GM18520 (cell line): ENCODE results near the gene PRKCZ.

ENCODE experiments used
- ATAC-seq: cut with Tn5 transposase; IDR thresholded peaks from one replicate; pipeline ENCODE4 v1.9.1; 2021; ENCODE audit not compliant: unreplicated experiment

Gene PRKCZ

DNA sequence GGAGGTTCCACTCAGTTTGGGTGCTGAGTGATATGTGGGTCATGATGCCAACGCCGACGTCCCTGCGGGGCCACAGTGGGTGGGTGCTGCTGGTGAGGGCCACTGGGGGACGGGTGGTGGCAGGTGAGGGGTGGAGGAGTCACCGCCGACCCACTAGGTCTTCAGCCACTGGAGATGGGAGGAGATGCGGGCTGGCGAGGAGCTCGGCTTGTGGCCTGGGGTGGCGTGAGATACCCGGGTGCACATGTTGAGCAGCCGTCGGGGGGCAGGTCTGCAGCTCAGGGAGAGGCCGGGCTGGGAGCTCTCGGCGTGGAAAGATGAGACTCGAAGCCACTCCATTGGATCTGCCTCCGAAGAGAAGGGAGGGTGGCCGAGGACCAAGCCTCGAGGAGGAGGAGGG is 103.8 kb downstream of the PRKCZ start:
- ATAC-seq = no peak

DNA sequence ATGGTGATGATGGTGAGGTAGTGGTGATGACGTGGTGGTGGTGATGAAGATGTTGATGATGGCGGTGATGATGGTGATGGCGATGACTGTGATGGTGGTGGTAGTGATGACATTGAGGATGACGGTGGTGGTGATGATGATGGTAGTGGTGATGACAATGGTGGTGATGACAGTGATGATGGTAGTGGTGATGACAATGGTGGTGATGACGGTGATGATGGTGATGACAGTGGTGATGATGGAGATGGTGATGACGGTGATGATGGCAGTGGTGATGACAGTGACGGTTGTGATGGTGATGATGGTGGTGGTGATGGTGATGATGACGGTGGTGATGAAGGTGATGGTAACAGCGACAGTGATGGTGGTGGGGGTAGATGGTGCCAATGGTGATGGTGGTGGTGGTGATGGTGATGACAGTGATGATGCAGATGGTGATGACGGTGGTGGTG is 105.0 kb downstream of the PRKCZ start:
- ATAC-seq = no peak

DNA sequence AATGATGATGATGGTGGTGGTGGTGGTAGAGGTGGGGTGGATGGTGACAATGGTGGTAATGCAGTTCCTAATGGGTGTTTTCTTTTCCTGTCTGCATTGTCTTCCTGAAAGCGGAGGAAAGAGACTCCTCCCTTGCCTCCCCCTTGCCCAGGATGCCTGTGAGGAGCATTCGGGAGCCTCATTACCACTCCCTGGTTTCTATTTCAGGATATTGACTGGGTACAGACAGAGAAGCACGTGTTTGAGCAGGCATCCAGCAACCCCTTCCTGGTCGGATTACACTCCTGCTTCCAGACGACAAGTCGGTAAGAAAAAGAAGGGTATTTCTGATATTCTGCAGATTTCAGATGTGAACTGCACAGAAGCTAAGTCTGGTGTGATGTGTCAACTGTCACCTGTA is 105.6 kb downstream of the PRKCZ start:
- ATAC-seq = no peak

DNA sequence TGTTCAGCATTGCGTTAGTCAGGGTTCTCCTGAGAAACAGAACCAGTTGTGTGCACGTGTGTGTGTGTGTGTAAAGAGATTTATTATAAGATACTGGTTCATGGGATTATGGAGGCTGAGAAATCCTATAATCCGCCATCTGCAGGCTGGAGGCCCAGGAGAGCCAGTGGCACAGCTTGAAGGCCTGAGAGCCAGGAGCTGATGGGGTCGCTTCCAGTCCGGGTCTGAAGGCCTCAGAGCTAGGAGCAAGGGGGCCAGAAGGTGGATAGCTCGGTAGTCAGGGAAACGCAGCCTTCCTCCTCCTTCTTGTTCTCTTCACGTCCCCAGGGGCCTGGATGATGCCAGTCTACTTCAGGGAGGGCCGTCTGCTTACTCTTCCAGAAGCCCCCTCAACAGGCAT is 106.7 kb downstream of the PRKCZ start:
- ATAC-seq = no peak

DNA sequence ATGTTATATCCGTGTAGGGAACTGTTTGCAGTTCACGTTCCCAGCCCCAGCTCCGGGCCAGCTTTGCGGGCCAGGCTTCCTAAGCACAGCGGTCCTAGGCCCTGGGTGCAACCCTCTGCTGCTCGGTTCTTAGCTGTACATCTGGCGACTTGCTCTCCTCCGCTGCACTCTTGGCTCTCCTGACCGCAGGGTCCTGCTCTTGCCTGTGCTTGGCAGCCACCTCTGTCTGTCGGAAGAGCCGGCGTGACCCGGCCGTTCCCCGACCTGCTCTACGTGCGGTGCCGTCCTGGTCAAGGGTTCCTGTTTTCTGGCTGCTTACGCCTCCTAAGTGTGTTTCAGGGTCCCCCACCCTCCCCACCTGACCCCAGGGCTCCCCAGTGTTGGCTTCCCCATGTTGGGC is 107.6 kb downstream of the PRKCZ start:
- no peak for ATAC-seq

DNA sequence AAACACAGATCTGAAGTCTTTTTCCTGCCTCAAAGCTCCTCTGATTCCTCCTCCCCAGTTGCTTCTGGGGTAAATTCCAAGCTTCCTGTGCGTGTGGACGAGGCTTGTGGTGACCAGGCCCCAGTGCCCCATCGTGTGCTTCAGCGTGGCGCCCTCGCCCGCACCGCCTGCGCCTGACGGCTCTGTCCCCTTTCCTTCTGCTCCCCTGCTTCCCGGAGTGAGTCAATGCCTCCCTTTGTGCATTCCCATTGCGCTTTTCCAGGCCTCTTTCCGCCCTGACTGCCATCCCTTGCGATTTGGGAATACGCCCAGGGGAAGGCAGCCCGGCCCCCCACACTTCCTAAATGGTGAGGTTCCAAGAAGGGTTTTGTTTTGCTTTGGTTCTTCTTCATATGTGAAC is 108.1 kb downstream of the PRKCZ start:
- no peak for ATAC-seq

DNA sequence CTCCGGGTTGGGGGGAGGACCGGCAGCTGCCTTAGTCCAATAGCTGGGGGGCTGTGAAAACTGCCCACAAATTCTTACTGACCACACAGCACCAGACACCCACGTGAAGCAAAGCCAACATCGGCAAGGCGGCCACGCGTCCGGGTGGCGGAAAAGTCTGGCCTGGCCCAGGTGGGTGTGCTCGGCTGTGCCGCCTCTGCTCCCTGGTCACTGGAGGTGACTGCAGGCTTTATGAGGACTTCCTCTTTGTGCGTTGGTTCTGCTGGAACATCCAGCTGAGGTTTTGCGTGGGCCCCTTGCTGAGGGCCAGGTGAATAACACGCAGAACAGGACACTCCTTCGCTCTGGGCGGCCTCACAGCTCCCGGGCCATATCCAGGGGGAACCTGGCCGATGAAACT is 108.9 kb downstream of the PRKCZ start:
- ATAC-seq = no peak

DNA sequence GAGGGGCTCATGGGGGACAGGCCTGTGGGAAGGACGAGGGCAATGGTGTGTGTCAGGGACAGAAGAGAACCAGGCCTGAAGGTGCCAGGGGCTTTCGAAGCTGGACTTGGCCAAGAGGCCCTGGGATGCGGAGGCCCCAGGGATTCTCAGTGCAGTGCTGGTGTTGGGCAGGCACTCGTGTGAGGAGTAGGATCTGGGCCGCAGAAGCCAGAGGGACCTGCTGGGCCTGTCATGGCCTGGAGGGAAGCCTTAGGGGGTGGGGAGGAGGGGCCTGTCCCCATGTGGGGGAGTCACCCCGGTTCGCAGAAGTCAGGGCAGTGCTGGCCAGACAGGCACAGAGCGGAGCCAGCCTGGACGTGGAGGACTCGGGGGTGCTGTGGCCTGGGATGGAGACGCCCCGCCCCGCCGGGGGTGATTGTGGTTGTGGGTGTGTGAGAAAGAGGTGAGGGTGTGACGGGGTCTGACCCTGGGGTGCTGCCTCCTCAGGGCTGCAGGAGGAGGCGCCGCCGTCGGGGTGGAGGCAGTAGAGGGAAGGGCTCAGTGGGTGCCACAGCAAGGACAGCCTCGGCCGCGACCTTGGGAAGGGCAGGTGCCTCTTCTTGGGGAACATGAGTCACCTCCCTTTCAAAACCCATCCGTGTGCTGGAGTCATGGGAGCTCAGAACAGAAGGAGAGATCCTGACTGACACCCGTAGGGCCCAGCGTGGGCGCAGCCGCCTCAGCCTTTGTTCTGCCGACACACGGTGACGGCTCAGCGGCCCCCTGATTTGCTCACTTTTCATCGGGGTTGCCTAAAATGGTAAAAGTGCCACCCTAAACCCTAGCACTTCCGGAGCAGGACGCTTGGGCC is 110.5 kb downstream of the PRKCZ start:
- no peak for ATAC-seq

DNA sequence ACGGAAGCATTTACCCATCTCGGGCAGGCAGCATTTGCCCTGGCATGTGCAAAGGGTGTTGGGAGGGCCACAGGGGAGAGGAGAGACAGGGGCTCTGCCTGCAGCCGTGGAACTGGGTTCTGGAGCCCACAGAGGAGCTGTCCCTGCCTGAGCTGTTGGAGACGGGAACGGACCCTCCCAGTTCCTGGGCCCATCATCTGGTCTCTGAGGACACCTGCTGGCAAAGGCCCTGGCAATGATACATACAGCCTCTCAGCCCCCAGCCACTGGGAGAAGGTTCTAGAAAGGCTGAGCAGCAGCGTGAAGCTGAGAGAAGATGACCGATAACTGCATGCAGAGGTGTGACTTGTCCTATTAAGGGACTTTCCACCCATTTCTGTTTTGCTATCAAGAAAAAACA is 113.0 kb downstream of the PRKCZ start:
- ATAC-seq = no peak

DNA sequence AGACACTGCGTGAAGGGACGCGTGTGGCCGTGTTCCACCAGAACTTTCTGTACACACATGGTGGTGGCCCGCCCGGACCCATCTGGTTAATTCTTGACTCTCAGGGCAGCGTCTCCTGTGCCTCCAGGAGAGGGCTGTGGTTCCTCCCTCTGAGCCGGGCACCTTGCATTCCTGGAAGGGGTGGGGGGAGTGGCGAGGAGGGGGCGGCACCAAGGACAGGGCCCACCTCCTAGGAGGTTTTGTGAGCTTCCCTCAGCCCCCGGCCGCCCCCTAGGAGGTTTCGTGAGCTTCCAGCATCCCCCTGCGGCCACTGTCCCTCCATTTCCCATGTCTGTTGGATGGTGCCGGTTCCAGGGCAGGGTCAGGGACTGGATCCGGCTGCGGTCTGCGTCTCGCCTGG is 115.4 kb downstream of the PRKCZ start:
- ATAC-seq = no peak

DNA sequence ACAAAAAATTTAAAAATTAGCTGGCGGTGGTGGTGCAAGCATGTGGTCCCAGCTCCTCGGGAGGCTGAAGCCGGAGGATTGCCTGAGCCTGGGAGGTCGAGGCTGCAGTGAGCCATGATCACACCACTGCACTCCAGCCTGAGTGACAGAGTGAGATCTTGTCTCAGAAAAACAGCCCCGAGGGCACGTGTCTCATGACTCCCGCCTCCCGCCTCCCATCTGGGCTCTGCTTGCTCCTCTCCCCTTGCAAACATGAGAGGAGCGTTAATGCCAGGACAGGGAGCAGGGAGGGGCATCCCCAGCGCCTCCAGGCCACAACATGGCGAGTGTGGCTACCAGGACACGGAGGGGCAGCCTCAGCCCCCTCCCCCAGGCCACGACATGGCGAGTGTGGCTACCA is 116.0 kb downstream of the PRKCZ start:
- ATAC-seq = no peak

DNA sequence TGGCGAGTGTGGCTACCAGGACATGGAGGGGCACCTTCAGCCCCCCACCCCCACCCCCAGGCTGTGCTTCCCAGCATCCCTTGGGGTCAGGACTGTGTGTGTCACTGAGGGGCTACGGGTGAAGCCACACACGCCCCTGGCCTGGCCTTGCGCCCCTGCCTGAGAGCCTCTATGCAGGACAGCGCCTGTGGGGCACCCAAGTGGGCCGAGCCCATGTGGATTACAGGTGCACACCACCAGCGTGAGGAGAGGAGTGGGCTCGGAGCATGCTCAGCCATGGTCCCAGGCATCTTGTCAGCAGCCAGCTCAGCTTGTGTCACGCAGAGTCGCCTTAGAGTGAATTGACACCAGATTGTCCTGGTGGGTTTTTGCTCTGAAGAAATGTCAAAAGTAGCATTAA is 116.5 kb downstream of the PRKCZ start:
- no peak for ATAC-seq

DNA sequence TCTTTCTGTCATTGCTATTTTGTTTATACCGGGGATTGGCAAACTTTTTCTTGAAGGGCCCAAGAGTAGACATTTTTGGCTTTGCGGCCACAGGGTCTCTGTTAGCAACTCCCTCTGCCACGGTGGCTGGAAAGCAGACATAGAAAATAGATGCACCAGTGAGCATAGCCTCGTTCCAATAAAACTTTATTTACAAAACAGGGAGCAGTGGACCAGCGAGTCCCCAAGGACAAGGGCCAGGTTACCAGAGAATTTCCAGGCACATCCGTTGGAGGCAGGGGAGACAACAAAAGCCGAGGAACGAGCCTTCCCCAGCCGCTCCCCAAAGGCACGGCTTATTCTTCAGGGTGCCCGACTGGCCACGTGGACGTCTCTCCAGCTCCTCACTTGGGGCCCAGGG is 117.9 kb downstream of the PRKCZ start:
- ATAC-seq = no peak

DNA sequence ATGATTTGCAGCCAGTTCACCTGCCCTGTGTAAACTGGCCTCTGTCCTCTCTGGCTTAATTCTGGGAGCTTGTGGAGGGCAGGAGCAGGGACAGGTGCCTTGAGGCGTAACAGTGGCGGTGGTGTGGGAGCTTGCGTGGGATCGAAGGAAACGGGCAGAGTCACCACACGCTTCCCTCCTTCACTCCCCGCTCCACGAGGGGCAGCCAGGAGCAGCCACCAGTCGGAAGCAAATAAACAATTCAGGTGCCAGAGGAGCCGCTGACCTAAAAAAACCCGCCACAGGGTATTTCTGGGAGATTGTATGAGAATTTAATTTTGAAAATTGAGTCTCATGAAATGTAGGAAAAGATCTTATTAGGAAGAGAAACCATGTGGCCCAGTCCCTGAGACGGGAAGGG is 118.3 kb downstream of the PRKCZ start:
- no peak for ATAC-seq

DNA sequence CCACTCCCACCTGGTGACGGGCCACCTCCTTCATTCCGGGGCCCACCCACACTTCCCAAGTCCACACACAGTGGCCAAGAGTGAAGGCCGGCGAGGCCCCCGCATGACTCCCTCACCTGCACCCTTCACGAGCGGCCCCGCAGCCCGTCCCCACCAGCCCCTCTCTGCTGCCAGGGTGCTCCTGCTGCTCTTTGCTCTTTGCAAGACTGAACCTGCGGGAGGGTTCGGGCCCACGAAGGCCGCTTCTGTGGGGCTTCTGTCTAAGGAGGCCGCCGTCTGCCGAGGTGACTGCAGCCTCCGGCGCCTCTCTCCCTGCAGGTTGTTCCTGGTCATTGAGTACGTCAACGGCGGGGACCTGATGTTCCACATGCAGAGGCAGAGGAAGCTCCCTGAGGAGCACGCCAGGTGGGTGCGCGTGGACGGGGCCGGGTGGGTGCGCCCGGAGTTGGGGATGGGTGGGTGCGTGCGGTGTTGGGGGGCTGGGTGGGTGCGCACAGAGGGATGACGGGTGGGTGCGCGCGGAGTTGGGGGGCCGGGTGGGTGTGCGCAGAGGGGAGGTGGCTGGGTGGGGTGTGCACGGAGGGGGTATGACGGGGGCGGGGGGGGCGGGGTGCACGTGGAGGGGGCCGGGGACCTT is 119.1 kb downstream of the PRKCZ start:
- ATAC-seq = no peak

DNA sequence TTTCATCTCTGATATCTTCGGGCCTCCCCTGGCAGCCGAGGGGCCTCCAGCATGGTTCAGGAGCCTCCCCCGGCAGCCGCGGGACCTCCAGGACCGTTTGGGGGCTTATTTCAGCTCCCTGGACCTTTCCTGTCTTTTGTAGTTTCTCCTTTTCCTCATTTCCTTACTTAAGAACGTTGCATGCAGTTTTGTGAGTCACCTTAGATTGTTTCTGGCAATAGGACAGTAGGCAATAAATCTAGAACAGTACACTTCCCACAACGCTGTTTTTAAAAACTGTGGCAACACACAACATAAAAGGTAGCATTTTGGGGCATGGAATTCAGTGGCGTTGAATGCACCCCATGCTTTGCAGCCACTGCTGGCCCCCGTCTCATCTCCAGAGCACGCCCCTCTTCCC is 120.0 kb downstream of the PRKCZ start:
- ATAC-seq = no peak

DNA sequence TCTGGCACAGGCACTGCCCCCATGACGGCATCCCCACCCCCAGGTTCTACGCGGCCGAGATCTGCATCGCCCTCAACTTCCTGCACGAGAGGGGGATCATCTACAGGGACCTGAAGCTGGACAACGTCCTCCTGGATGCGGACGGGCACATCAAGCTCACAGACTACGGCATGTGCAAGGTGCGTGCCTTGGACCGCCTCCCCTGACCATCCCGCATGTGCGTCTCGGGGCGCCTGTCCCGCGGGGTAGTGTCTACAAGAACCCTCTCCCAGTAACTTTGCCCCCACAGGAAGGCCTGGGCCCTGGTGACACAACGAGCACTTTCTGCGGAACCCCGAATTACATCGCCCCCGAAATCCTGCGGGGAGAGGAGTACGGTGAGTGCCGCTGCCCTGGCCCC is 121.8 kb downstream of the PRKCZ start:
- no peak for ATAC-seq

DNA sequence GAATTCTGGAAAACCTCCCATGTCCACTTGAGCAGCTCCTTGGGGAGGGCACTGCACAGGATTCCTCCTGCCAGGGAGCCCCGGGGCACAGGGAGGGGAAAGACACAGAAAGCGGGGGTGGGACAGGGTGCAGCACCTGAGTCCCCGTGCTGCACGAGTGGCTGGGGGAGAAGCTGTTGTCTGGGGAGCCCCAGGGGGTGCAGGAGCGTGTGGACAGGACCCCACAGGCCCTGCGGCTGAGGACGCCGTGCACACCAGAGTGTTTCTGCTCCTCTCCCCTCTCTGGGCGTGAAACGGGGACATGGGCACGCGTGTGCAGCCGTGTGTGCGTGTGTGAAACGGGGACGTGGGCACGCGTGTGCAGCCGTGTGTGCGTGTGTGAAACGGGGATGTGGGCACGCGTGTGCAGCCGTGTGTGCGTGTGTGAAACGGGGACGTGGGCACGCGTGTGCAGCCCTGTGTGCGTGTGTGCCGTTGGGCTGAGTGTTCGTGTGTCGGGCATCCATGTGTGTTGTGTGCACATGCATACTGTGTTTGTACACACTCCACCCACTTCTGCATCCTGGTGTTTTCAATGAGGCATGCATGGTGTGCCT is 122.4 kb downstream of the PRKCZ start:
- ATAC-seq = no peak

DNA sequence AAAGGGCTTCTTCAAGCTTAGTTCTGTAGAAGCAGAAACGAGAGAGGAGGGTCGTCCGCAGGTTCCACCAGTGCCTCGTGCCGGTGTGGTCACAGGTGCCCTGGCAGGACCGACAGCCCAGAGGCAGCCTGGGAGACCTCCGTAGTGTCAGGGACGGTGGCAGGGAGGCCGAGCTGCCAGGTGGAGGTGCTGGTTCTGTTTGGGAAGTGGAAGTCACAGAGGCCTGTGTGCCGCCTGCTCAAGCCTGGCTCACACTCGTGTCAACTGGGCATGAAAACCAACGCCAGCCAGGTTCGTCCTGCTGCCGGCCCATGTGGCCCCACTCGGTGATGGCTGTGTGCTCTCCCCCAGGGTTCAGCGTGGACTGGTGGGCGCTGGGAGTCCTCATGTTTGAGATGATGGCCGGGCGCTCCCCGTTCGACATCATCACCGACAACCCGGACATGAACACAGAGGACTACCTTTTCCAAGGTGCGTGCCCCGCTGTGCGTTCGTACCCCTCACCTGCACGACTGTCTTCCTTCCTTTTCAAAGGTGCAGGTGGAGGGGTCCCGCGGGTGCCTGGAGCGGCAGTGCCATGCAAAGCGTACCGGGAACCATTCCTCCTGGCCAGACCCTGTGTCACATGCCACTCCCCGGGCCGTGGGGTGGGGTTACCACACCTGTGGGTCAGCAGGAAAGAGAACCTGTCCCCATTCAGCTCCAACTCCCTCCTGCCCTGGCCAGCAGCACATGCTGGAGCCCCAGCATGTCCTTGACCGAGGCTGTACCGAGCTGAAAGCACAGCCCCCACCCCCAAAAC is 123.5 kb downstream of the PRKCZ start:
- ATAC-seq = no peak

DNA sequence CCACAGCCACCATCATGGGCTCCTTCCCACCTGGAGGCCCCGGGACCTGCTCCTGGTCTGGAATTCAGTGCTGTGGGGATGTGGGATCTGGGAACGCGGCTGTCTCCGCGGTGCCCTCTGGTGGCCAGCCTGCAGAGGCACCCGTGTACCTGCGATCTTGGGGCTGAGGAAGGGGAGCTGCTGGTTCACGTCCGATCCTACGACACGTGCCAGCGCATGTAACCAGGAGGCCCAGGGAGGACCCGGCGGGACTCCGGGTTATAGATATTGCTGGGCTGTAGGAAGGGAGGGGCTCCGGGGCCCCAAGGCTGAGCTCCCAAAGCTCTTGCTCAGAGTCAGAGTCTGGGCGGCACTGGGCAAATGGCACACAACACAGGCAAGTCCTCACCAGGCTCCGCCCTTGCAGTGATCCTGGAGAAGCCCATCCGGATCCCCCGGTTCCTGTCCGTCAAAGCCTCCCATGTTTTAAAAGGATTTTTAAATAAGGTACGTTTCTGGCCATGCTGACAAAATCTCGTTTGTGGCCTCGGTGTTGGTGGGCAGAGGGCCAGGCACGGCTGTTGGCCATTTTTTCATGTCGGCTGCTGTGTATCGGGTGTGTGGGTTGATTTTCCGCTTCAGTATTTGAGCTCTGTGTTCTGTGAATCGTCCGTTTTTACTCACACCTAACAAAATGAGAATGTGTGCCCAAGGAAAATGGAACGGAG is 124.3 kb downstream of the PRKCZ start:
- ATAC-seq = no peak

DNA sequence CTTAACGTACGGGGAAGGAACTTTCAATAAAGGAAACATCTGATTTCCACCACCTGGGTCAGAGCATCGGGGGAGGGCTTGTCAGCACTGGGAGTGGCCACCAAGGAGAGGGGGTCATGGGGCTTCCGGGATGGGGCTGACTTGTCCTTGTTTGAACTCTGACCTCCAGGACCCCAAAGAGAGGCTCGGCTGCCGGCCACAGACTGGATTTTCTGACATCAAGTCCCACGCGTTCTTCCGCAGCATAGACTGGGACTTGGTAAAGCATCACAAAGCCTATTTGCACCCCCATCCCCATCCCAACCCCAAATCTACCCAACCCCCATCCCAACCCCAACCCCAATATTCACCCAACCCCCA is 124.8 kb downstream of the PRKCZ start:
- no peak for ATAC-seq
